HG03139 (cell line): ENCODE results near the gene RHOV.
"Not testable (repeated sequence)": the region's sequence is repeated elsewhere in the genome, so short reads cannot be mapped to it uniquely, and the experiment has no call there.

Source experiments
- ATAC-seq: cut with Tn5 transposase; IDR thresholded peaks from one replicate; pipeline ENCODE4 v1.9.1; 2021; ENCODE audit not compliant: unreplicated experiment

The RHOV gene

DNA sequence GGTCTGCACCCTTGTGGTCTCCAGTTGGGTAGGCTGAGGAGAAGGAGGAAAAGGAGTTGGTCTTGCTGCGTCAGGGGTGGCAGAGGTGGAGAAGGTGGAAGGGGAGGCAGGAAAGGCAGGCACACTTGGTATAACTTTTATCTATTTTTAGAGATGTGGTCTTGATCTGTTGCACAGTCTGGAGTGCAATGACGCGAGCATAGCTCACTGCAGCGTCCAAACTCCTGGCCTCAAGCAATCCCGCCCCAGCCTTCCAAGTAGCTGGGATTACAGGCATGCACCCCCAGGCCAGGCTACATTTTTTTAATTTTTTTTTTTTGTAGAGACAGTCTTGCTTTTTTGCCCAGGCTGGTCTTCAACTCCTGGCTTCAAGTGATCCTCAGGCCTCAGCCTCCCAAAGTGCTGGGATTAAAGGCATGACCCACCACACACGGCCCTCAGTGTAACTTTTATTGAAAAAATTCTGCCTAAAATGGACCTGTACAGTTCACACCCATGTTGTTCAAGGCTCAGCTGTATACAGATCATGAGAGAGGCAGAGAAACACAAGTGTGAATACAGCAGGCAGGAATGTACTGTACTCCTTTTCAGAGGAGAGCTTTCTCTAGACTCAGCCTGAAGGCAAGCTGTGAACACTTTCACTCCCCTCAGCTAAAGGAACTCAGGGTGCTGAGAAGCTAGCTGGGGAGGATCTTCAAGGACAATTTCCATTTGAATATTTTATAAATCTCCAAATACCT lies 2.1 kb upstream of the RHOV start:
- no peak for ATAC-seq

DNA sequence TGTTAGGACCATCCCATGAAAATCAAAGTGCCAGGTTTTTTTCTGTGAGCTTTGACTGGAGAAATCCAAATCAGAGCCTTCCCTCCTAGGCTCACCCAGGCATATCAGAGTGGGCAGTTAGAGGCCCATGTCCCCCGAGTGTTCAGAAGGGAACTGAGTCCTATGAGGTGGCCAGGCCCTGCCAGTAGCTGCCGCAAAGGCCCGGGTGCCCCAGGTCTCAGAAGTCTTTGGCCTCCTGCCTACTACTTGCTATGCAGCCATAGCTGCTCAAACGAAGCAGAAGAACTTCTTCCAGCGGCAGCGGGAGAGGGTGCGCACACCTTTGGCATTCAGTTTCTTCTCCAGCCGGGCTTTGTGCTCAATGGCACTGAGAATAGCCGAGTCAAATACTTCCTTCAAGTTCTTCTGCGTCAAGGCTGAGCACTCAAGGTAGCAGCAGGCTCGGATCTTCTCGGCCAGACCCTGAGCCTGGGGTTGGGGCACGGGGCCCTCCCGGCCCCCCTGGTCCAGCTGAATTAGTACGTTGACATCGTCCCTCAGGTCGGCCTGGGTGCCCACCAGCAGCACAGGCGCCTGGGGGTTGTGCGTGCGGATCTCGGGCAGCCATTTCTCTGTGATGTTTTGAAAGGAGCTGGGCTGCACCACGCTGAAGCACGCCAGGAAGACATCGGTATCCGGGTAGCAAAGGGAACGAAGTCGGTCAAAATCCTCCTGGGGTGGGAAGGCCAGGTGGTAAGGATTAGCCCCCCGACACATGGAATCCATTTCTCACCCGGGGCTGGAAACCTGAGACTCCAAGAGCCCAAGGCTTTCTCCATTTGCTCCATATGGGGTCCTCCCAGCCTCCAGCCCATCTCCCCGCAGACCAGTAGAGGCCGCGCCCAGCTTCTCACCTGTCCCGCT lies 992 bp downstream of the RHOV start:
- no peak for ATAC-seq

- ATAC-seq = no peak
Observed at GRCh38 chr15:40871749-40872617, 2.1 kb downstream of the RHOV start.

GRCh38 chr15:40870716-40871115 lies 3.3 kb downstream of the RHOV start:
- no peak for ATAC-seq

DNA sequence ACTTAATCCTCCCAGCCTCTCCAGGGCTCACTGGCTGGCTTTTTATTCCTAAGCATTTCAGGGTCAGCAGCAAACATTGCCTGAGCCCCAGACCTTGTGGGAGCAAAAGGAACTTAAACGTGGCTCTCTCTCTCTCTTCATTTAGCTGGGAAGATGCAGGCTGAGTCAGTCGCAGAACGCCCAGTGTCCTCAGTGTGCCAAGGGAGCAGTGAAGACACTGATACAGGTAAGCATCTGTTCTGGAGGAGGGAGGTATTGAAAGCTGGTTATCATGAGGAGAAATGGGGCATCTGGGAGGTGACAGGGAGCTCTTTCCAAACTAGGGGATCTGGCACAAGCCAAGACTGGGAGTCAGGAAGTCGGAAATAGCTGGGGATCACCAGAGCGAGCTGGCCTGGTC lies 4.3 kb downstream of the RHOV start:
- ATAC-seq = no peak

GRCh38 chr15:40867199-40867598 lies 6.8 kb downstream of the RHOV start:
- no peak for ATAC-seq

GRCh38 chr15:40863660-40864270 lies 10.3 kb downstream of the RHOV start:
- no peak for ATAC-seq

- ATAC-seq = not testable (repeated sequence)
Observed at GRCh38 chr15:40861147-40861546, 12.9 kb downstream of the RHOV start.

DNA sequence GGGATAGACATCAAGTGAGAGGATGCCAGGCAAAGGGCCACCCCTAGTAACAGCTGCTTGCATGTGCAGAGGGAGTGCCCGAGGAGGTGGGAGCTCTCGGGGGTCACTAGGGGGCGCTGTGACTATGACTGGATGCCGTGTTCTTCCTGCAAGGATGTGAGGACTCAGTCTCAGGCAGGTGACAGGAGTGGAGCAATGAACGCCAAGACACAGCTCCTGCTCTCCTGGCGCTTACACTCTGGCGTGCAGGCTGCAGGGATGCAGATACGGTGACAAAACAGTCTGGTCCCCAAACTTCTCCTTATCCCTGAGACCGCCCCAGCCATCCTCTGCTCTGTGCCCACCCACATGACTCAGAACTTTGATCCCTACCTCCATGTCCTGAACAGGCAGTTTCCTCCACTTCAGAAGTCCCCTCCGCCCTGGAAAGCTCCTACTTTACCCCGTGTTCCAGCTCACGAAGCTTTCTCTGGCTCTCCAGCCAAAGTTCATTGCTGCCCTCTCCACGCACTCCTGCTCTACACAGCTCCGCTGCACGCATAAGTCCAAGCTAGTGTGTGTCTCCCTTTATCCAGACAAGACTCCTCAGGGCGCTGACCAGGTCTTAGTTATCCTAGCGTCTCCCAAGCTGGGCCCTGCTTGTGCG lies 14.7 kb downstream of the RHOV start:
- no peak for ATAC-seq

- ATAC-seq = no peak
Observed at GRCh38 chr15:40858706-40859105, 15.3 kb downstream of the RHOV start.

GRCh38 chr15:40857601-40858341 lies 16.3 kb downstream of the RHOV start:
- ATAC-seq = no peak

DNA sequence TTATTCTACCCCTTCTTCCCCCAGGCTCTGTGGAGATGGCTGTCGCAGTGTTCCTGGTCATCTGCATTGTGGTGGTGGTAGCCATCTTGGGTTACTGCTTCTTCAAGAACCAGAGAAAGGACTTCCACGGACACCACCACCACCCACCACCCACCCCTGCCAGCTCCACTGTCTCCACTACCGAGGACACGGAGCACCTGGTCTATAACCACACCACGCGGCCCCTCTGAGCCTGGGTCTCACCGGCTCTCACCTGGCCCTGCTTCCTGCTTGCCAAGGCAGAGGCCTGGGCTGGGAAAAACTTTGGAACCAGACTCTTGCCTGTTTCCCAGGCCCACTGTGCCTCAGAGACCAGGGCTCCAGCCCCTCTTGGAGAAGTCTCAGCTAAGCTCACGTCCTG lies 17.3 kb downstream of the RHOV start:
- no peak for ATAC-seq

DNA sequence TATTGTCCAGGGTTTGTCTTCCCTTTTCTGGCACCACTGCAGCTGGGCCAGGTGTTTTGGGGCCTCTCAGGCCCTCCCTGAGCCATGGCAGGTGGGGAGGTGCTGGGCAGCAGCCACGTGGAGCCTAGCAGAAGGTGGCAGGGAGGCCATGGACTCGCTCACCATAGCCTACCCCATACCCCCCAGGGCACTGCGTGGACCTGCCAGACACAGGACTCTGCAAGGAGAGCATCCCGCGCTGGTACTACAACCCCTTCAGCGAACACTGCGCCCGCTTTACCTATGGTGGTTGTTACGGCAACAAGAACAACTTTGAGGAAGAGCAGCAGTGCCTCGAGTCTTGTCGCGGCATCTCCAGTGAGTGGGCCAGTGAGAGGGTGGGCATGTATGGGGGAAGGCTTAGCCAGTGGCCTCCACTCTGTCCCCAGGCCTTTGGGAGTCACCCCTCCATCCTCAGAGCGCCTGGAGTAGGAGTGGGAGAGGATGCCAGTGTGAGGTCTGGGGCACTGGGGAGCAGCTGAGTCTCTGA lies 18.3 kb downstream of the RHOV start:
- ATAC-seq = no peak

- ATAC-seq = no peak
Observed at GRCh38 chr15:40854161-40854560, 19.9 kb downstream of the RHOV start.

- no peak for ATAC-seq
Observed at GRCh38 chr15:40853241-40853890, 20.7 kb downstream of the RHOV start.

- ATAC-seq = no peak
Observed at GRCh38 chr15:40852529-40852928, 21.5 kb downstream of the RHOV start.

DNA sequence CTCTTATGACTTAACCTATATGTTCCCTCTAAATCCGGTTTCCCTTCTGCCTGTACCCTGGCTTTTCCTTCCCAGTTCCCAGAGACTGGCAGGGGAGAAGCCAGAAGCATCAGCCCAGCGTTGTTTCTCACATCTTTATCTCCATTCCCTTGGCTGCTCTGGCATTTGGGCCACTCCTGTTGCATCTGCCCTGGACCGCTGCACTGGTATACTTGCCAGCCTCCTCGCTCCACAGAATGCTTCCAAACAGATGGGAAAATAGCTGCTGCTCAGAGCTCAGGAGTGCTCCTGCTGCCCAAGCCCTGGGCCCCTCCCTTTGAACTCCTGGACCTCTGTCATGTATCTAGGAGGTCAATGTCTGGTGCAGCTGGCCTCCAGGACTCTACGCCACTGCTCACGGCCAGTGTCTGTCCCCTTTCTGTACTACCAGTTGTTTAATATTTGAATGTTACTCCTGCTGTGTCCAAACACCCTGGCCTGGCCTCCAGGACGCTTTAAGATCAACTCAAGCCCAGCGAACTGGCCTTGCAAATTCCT lies 23.4 kb downstream of the RHOV start:
- ATAC-seq = no peak

GRCh38 chr15:40847223-40847961 lies 26.6 kb downstream of the RHOV start:
- ATAC-seq = peak; percentile 51
